ENCODE results near the gene PLPP4. TPM values are rescaled to one million over a fixed set of nuclear protein-coding genes. Genes with fewer than 3 reads are reported as not detected.

PLPP4 gene
- total RNA-seq, 1 experiment from 2014 or later, result not detected

DNA sequence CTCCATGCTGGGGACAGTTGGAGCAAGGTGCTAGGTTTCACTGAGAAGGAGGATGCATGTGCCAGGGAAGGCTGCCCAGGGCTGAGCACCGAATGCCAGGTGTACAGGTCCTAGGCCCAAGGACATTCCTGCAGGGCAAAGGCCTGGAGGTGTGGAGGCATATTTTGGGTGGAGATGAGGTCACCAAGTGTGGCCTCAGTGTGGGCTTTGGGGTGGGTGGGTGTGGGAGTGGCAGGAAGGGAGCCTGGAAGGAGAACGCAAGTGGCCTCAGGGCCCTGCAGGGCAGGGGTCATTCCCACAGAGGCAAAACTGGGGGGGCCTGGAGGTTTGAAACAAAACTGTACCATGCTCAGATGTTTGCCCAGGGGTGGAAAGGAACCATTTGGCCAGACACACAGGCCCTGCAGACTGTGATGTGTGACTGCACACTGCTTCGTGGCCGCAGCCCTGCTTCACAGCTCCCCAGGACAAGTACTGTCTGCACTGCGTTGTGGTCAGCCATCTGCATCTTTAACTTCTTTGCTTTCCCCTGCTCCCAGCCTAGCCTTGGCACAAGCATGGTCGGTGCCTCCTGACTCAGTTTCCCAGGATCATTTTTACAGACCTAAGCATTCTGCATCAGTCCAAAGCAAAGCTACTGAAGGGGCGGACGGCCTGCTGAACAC, 5.1 kb downstream of the PLPP4 start:
- H3K79me1 ChIP-seq (ENCODE audit: insufficient read depth, low read depth, low read length, poor library complexity, severe bottlenecking), result no peaks in the 10 kb centered on the region
- peaks cover 43% of the 10 kb centered on the region for H3K27me3 Mint-ChIP-seq (ENCODE audit: low read depth)
- no peak overlapping the region for H2AK5ac ChIP-seq (ENCODE audit: insufficient read length, low read length)

More for the DNA sequence above, 5.1 kb downstream of the PLPP4 start:
- TF ChIP-seq, protein P1, sequence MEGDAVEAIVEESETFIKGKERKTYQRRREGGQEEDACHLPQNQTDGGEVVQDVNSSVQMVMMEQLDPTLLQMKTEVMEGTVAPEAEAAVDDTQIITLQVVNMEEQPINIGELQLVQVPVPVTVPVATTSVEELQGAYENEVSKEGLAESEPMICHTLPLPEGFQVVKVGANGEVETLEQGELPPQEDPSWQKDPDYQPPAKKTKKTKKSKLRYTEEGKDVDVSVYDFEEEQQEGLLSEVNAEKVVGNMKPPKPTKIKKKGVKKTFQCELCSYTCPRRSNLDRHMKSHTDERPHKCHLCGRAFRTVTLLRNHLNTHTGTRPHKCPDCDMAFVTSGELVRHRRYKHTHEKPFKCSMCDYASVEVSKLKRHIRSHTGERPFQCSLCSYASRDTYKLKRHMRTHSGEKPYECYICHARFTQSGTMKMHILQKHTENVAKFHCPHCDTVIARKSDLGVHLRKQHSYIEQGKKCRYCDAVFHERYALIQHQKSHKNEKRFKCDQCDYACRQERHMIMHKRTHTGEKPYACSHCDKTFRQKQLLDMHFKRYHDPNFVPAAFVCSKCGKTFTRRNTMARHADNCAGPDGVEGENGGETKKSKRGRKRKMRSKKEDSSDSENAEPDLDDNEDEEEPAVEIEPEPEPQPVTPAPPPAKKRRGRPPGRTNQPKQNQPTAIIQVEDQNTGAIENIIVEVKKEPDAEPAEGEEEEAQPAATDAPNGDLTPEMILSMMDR (conservative IDR thresholded peaks at IDR 0.05), result no peak
- WGBS (ENCODE audit: extremely low coverage, insufficient read length, low lambda C conversion rate), result no CpG with 5 or more reads among the region's 8 CpGs
- H3K18ac ChIP-seq (ENCODE audit: insufficient read length, low read depth, low read length), result no peak overlapping the region
- no peak overlapping the region for H3K9ac ChIP-seq (ENCODE audit: extremely low read depth, insufficient read length, low read length)
- H3K4me1 ChIP-seq (ENCODE audit: insufficient read depth, low read length), result no peaks in the 10 kb centered on the region
- Mint-ChIP-seq H3K27ac (no peak overlapping the region; a peak in 1 of 7 replicates), H3K9me3 (no peaks in the 10 kb centered on the region), H3K4me3 (no peak overlapping the region), H3K4me1 (peaks cover 0 to 2% of the 10 kb centered on the region in 2 experiments; a peak in 1 of 4 replicates), H3K36me3 (ENCODE audit: insufficient read depth in 1 of 3, low read depth in 3 of 3) (no peaks in the 10 kb centered on the region; a peak in 1 of 7 replicates)
- H4K20me1 ChIP-seq (ENCODE audit: control insufficient read depth, insufficient read depth, insufficient read length), result no peaks in the 10 kb centered on the region
- no peak overlapping the region for H3K14ac ChIP-seq (ENCODE audit: insufficient read depth, low read length)
- no peaks in the 10 kb centered on the region for H3K79me2 ChIP-seq (ENCODE audit: insufficient read depth, low read length)
- no peak overlapping the region for H2BK15ac ChIP-seq (ENCODE audit: low read depth, low read length)
- no peak overlapping the region for H4K8ac ChIP-seq (replicated peaks; ENCODE audit: insufficient read length, low read depth, low read length)
- peaks cover 20% of the 10 kb centered on the region; the same call in 1 of the 2 replicates for H3K27me3 ChIP-seq (ENCODE audit: insufficient read depth, low read length)
- H3K4ac ChIP-seq (ENCODE audit: low read depth, low read length), result no peak overlapping the region
- H2BK20ac ChIP-seq (ENCODE audit: low read depth, low read length, poor library complexity, severe bottlenecking), result no peak overlapping the region
- peaks cover 4% of the 10 kb centered on the region for H3K23me2 ChIP-seq (ENCODE audit: insufficient read length, low read depth, low read length, poor library complexity, severe bottlenecking)
- no peak overlapping the region for H2BK12ac ChIP-seq (ENCODE audit: insufficient read length, low read depth, low read length)
- no peak overlapping the region for H3K27ac ChIP-seq (ENCODE audit: insufficient read length, low read depth, low read length)
- H3T11ph ChIP-seq (ENCODE audit: low read length), result no peak overlapping the region
- no peaks in the 10 kb centered on the region for H3K9me3 ChIP-seq (ENCODE audit: control insufficient read depth, low read depth, low read length)
- no peak overlapping the region for H3K56ac ChIP-seq (ENCODE audit: insufficient read length, low read depth, low read length)
- H4K91ac ChIP-seq (ENCODE audit: insufficient read length, low read depth, low read length), result no peak overlapping the region
- DNase-seq, result no peak
- no peak overlapping the region for H2BK5ac ChIP-seq (ENCODE audit: insufficient read length, low read length)
- no peak overlapping the region for H3K23ac ChIP-seq (ENCODE audit: insufficient read length, low read depth, low read length)
- no peak overlapping the region for H2AFZ ChIP-seq (ENCODE audit: low read length)
- H3K4me2 ChIP-seq (ENCODE audit: insufficient read depth, insufficient read length, low read length), result no peak overlapping the region
- no peak overlapping the region for H2BK120ac ChIP-seq (ENCODE audit: low read depth, low read length, poor library complexity, severe bottlenecking)
- no peak overlapping the region for H4K5ac ChIP-seq (ENCODE audit: insufficient read length, low read depth, low read length)

Data from H9 (cell line).